Smooth muscle cell (in vitro differentiated cells): ENCODE data around the gene MDM1. TPM values are rescaled to one million over a fixed set of nuclear protein-coding genes. Genes with fewer than 3 reads are reported as not detected.
A peak's percentile ranks its signal among the peaks of the same experiment; 100 is the strongest.

Experiments used
- DNase-seq: peaks from one replicate; lab custom pipeline; 2025; ENCODE audit not compliant: unreplicated experiment; lab: John Stamatoyannopoulos, UW
- H2AFZ ChIP-seq: fragments of 200-600 bp; sonication (generic); 2 replicates; pipeline ENCODE4 v1.6.0; 2016; ENCODE audit warnings: antibody characterized with exemption, low read depth, mild to moderate bottlenecking
- H3F3A ChIP-seq: fragments of 200-600 bp; sonication (generic); 2 replicates; pipeline ENCODE4 v1.6.0; 2017; ENCODE audit warnings: antibody characterized with exemption, low read depth
- H3K27ac ChIP-seq: fragments of 200-600 bp; sonication (generic); 2 replicates; pipeline ENCODE4 v1.5.1; 2016; ENCODE audit warnings: low read depth, mild to moderate bottlenecking
- H3K27me3 ChIP-seq: fragments of 200-600 bp; sonication (generic); 2 replicates; pipeline ENCODE4 v1.6.1; 2016; ENCODE audit warnings: low read depth, mild to moderate bottlenecking
- H3K36me3 ChIP-seq: fragments of 200-600 bp; sonication (generic); 2 replicates; pipeline ENCODE4 v1.5.1; 2016; ENCODE audit warnings: low read depth
- H3K4me1 ChIP-seq: fragments of 200-600 bp; sonication (generic); 2 replicates; pipeline ENCODE4 v1.5.1; 2016; ENCODE audit warnings: low read depth
- H3K4me2 ChIP-seq: fragments of 200-600 bp; sonication (generic); 2 replicates; pipeline ENCODE4 v1.6.0; 2016; ENCODE audit warnings: mild to moderate bottlenecking
- H3K4me3 ChIP-seq: fragments of 200-600 bp; sonication (generic); 2 replicates; pipeline ENCODE4 v1.5.1; 2016; ENCODE audit warnings: mild to moderate bottlenecking
- H3K79me2 ChIP-seq: fragments of 200-600 bp; sonication (generic); 2 replicates; pipeline ENCODE4 v1.6.0; 2016; ENCODE audit warnings: low read depth, mild to moderate bottlenecking
- H3K9ac ChIP-seq: fragments of 200-600 bp; sonication (generic); 2 replicates; pipeline ENCODE4 v1.6.0; 2016; ENCODE audit warnings: low read depth
- H3K9me3 ChIP-seq: fragments of 200-600 bp; sonication (generic); replicated peaks from 2 replicates; pipeline ENCODE4 v1.5.1; 2016; ENCODE audit warnings: low read depth
- H4K20me1 ChIP-seq: fragments of 200-600 bp; sonication (generic); 2 replicates; pipeline ENCODE4 v1.6.0; 2016; ENCODE audit warnings: low read depth
- WGBS: methylation state at CpG from one replicate; pipeline ENCODE4 v1.1.7; 2016; ENCODE audit warnings: low lambda C conversion rate; 5-methylcytosine and 5-hydroxymethylcytosine counted together
- polyA plus RNA-seq: library from polyadenylated mRNA; unstranded; fragments of >200 nt; fragmentation: Nextera tagmentation; extraction: Ambion mirVana; gene quantifications from 2 replicates; pipeline ENCODE4 v1.2.1, GENCODE V29; 2016
- total RNA-seq: library from RNA; depleted of rRNA; stranded (reverse); fragments of >200 nt; gene quantifications from 2 replicates; pipeline ENCODE4 v1.2.3, GENCODE V29; 2014
- TF ChIP-seq, protein P1 (sequence below): fragments of 200-600 bp; sonication (generic); IDR thresholded peaks from 2 replicates; pipeline ENCODE4 v1.5.1; 2017; ENCODE audit warnings: borderline replicate concordance, mild to moderate bottlenecking, antibody characterized with exemption; ENCODE audit not compliant: insufficient read depth, poor library complexity, severe bottlenecking

The MDM1 gene
- total and polyA plus RNA-seq, 2 experiments from 2014 or later = 5.4 to 15.9 TPM

DNA sequence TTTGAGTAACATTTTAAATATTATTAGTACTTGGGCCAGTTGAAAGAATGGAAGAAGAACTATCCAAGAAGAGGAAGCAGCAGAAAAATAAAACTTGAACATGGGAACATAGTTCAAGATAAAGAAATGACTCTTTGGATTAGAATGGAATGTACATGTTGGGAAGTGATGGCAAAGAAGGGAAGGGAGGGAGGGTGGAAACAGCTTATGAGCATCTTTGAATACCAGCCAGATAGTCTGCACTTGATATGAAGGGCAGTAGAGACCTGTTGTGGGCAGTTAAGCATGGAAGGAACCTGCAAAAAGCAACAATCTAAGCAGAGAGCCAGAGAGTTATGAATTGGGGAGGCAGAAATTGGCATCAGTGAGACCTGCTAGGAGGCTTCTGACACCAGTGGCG, 68.8 kb downstream of the MDM1 start:
- Histone ChIP-seq H3K36me3 (no peaks in the 10 kb centered on the region), H3F3A (no peaks in the 10 kb centered on the region), H3K4me1 (peaks cover 10% of the 10 kb centered on the region), H3K4me2 (no peak overlapping the region), H3K9me3 (no peaks in the 10 kb centered on the region), H3K9ac (no peak overlapping the region), H3K79me2 (no peaks in the 10 kb centered on the region), H2AFZ (no peak overlapping the region), H4K20me1 (no peaks in the 10 kb centered on the region), H3K4me3 (no peak overlapping the region), H3K27me3 (no peaks in the 10 kb centered on the region), H3K27ac (no peak overlapping the region)
- 89% methylated on average over 1 of the region's 1 CpG for WGBS
- no peak for DNase-seq
- TF ChIP-seq, protein P1, sequence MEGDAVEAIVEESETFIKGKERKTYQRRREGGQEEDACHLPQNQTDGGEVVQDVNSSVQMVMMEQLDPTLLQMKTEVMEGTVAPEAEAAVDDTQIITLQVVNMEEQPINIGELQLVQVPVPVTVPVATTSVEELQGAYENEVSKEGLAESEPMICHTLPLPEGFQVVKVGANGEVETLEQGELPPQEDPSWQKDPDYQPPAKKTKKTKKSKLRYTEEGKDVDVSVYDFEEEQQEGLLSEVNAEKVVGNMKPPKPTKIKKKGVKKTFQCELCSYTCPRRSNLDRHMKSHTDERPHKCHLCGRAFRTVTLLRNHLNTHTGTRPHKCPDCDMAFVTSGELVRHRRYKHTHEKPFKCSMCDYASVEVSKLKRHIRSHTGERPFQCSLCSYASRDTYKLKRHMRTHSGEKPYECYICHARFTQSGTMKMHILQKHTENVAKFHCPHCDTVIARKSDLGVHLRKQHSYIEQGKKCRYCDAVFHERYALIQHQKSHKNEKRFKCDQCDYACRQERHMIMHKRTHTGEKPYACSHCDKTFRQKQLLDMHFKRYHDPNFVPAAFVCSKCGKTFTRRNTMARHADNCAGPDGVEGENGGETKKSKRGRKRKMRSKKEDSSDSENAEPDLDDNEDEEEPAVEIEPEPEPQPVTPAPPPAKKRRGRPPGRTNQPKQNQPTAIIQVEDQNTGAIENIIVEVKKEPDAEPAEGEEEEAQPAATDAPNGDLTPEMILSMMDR = no peak

DNA sequence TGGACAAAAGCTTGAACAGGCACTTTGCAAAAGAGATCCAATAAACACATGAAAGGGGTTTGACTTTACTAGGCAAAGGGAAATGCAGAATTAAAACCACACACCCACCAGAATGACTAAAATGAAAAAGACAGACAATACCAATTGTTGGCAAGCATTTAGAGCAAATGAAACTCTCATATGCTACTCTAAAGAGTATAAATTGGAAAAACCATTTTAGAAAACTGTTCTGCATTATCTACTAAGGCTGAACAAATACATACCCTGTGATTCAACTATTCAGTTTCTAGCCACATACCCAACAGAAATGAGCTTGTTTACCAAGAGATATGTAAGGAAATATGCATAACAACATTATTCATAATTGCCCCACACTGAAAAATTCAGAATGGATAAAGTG, 70.3 kb downstream of the MDM1 start:
- no peaks in the 10 kb centered on the region for H3K79me2 ChIP-seq
- no peaks in the 10 kb centered on the region for H3K27me3 ChIP-seq
- H2AFZ ChIP-seq = no peak overlapping the region
- no peaks in the 10 kb centered on the region for H3F3A ChIP-seq
- TF ChIP-seq, protein P1 = no peak
- no peaks in the 10 kb centered on the region for H3K9me3 ChIP-seq
- H3K4me3 ChIP-seq = no peak overlapping the region
- H4K20me1 ChIP-seq = no peaks in the 10 kb centered on the region
- peaks cover 10% of the 10 kb centered on the region for H3K4me1 ChIP-seq
- H3K4me2 ChIP-seq = no peak overlapping the region
- H3K27ac ChIP-seq = no peak overlapping the region
- H3K36me3 ChIP-seq = no peaks in the 10 kb centered on the region
- DNase-seq = no peak
- H3K9ac ChIP-seq = no peak overlapping the region

DNA sequence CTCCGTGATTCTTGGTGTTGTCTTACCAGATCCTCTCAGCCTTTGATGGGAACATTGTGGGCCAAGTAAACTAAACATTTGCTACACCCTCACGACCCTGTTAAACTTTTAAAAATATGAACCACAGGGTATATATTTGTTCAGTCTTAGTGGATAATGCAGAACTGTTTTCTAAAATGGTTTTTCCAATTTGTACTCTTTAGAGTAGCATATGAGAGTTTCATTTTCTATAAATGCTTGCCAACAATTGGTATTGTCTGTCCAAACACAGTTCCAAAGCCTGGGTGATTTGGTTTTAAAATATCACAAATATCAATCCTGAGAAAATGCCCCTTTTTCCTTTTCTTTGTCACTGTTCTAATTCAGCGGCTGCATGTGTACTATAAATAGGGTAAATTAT, 72.0 kb downstream of the MDM1 start:
- Histone ChIP-seq H3K4me3 (no peak overlapping the region), H3K4me1 (peaks cover 10% of the 10 kb centered on the region), H3K27ac (peak overlapping the region; percentile 70)

More for the DNA sequence above, 72.0 kb downstream of the MDM1 start:
- TF ChIP-seq, protein P1 = no peak
- Histone ChIP-seq H4K20me1 (no peaks in the 10 kb centered on the region), H3K9me3 (no peaks in the 10 kb centered on the region), H2AFZ (no peak overlapping the region), H3K79me2 (no peaks in the 10 kb centered on the region), H3K4me2 (no peak overlapping the region), H3K9ac (no peak overlapping the region), H3F3A (no peaks in the 10 kb centered on the region), H3K36me3 (no peaks in the 10 kb centered on the region), H3K27me3 (no peaks in the 10 kb centered on the region)
- 83% methylated on average over 3 of the region's 3 CpGs for WGBS
- DNase-seq = no peak
